ENCODE results near the gene MACIR.
"Not testable (repeated sequence)": the region's sequence is repeated elsewhere in the genome, so short reads cannot be mapped to it uniquely, and the experiment has no call there.

Gene MACIR

GRCh38 chr5:103258368-103258956 is at the start of gene MACIR:
Gene MACIR, plus strand, starts transcription at chr5:103258763. Its CDS starts 17,157 bp downstream, at chr5:103275920.
- Histone ChIP-seq H3K4me3 (ENCODE audit: low read length) (peak within 1 kb of the TSS; percentile 87), H3K9ac (ENCODE audit: low read length) (peak within 1 kb of the TSS; percentile 66), H3K36me3 (ENCODE audit: control insufficient read depth, low read depth, low read length) (no peaks in the 10 kb centered on the region), H3K27ac (ENCODE audit: low read length) (no peak within 1 kb of the TSS), H3K9me3 (ENCODE audit: control insufficient read depth, low read depth, low read length) (no peaks in the 10 kb centered on the region), H3K27me3 (ENCODE audit: control insufficient read depth, insufficient read depth, low read length) (no peaks in the 10 kb centered on the region), H3K4me1 (ENCODE audit: control insufficient read depth, low read depth, low read length) (peaks cover 11% of the 10 kb centered on the region)

GRCh38 chr5:103209065-103209464 is 49.5 kb upstream of the MACIR start:
- Histone ChIP-seq H3K4me1 (ENCODE audit: control insufficient read depth, low read depth, low read length) (no peaks in the 10 kb centered on the region), H3K9me3 (ENCODE audit: control insufficient read depth, low read depth, low read length) (no peaks in the 10 kb centered on the region), H3K27me3 (ENCODE audit: control insufficient read depth, insufficient read depth, low read length) (no peaks in the 10 kb centered on the region), H3K9ac (ENCODE audit: low read length) (no peak overlapping the region), H3K4me3 (ENCODE audit: low read length) (no peak overlapping the region), H3K27ac (ENCODE audit: low read length) (no peak overlapping the region), H3K36me3 (ENCODE audit: control insufficient read depth, low read depth, low read length) (no peaks in the 10 kb centered on the region)

- Histone ChIP-seq H3K9me3 (ENCODE audit: control insufficient read depth, low read depth, low read length) (no peaks in the 10 kb centered on the region), H3K27me3 (ENCODE audit: control insufficient read depth, insufficient read depth, low read length) (no peaks in the 10 kb centered on the region), H3K36me3 (ENCODE audit: control insufficient read depth, low read depth, low read length) (no peaks in the 10 kb centered on the region), H3K4me1 (ENCODE audit: control insufficient read depth, low read depth, low read length) (no peaks in the 10 kb centered on the region), H3K27ac (ENCODE audit: low read length) (no peak overlapping the region), H3K9ac (ENCODE audit: low read length) (no peak overlapping the region), H3K4me3 (ENCODE audit: low read length) (no peak overlapping the region)
Observed at GRCh38 chr5:103210952-103211351, 47.6 kb upstream of the MACIR start.

GRCh38 chr5:103211576-103212561 is 46.7 kb upstream of the MACIR start:
- H3K27ac ChIP-seq (ENCODE audit: low read length), result no peak overlapping the region
- no peaks in the 10 kb centered on the region for H3K4me1 ChIP-seq (ENCODE audit: control insufficient read depth, low read depth, low read length)
- no peaks in the 10 kb centered on the region for H3K9me3 ChIP-seq (ENCODE audit: control insufficient read depth, low read depth, low read length)
- H3K27me3 ChIP-seq (ENCODE audit: control insufficient read depth, insufficient read depth, low read length), result no peaks in the 10 kb centered on the region
- H3K9ac ChIP-seq (ENCODE audit: low read length), result no peak overlapping the region
- no peaks in the 10 kb centered on the region for H3K36me3 ChIP-seq (ENCODE audit: control insufficient read depth, low read depth, low read length)
- no peak overlapping the region for H3K4me3 ChIP-seq (ENCODE audit: low read length)

- Histone ChIP-seq H3K9me3 (ENCODE audit: control insufficient read depth, low read depth, low read length) (no peaks in the 10 kb centered on the region), H3K27me3 (ENCODE audit: control insufficient read depth, insufficient read depth, low read length) (no peaks in the 10 kb centered on the region)
Observed at GRCh38 chr5:103216137-103216536, 42.4 kb upstream of the MACIR start.

GRCh38 chr5:103216697-103217096 is 41.9 kb upstream of the MACIR start:
- no peaks in the 10 kb centered on the region for H3K36me3 ChIP-seq (ENCODE audit: control insufficient read depth, low read depth, low read length)
- H3K27ac ChIP-seq (ENCODE audit: low read length), result no peak overlapping the region
- no peaks in the 10 kb centered on the region for H3K27me3 ChIP-seq (ENCODE audit: control insufficient read depth, insufficient read depth, low read length)
- H3K4me1 ChIP-seq (ENCODE audit: control insufficient read depth, low read depth, low read length), result peaks cover 3% of the 10 kb centered on the region
- H3K9ac ChIP-seq (ENCODE audit: low read length), result no peak overlapping the region
- H3K9me3 ChIP-seq (ENCODE audit: control insufficient read depth, low read depth, low read length), result no peaks in the 10 kb centered on the region
- no peak overlapping the region for H3K4me3 ChIP-seq (ENCODE audit: low read length)

More at GRCh38 chr5:103216137-103216536, 42.4 kb upstream of the MACIR start:
- Histone ChIP-seq H3K27ac (ENCODE audit: low read length) (no peak overlapping the region), H3K4me3 (ENCODE audit: low read length) (no peak overlapping the region), H3K9ac (ENCODE audit: low read length) (no peak overlapping the region), H3K4me1 (ENCODE audit: control insufficient read depth, low read depth, low read length) (peaks cover 3% of the 10 kb centered on the region), H3K36me3 (ENCODE audit: control insufficient read depth, low read depth, low read length) (no peaks in the 10 kb centered on the region)

- Histone ChIP-seq H3K9ac (ENCODE audit: low read length) (no peak overlapping the region), H3K4me1 (ENCODE audit: control insufficient read depth, low read depth, low read length) (peaks cover 3% of the 10 kb centered on the region), H3K4me3 (ENCODE audit: low read length) (no peak overlapping the region), H3K27ac (ENCODE audit: low read length) (no peak overlapping the region), H3K27me3 (ENCODE audit: control insufficient read depth, insufficient read depth, low read length) (no peaks in the 10 kb centered on the region), H3K36me3 (ENCODE audit: control insufficient read depth, low read depth, low read length) (no peaks in the 10 kb centered on the region), H3K9me3 (ENCODE audit: control insufficient read depth, low read depth, low read length) (no peaks in the 10 kb centered on the region)
Observed at GRCh38 chr5:103217101-103217500, 41.5 kb upstream of the MACIR start.

- H3K27me3 ChIP-seq (ENCODE audit: control insufficient read depth, insufficient read depth, low read length), result no peaks in the 10 kb centered on the region
- no peaks in the 10 kb centered on the region for H3K9me3 ChIP-seq (ENCODE audit: control insufficient read depth, low read depth, low read length)
- no peaks in the 10 kb centered on the region for H3K36me3 ChIP-seq (ENCODE audit: control insufficient read depth, low read depth, low read length)
- H3K4me1 ChIP-seq (ENCODE audit: control insufficient read depth, low read depth, low read length), result peaks cover 3% of the 10 kb centered on the region
- no peak overlapping the region for H3K27ac ChIP-seq (ENCODE audit: low read length)
- no peak overlapping the region for H3K9ac ChIP-seq (ENCODE audit: low read length)
- H3K4me3 ChIP-seq (ENCODE audit: low read length), result no peak overlapping the region
Observed at GRCh38 chr5:103218164-103218563, 40.4 kb upstream of the MACIR start.

GRCh38 chr5:103219074-103219473 is 39.5 kb upstream of the MACIR start:
- not testable (repeated sequence) for H3K4me1 ChIP-seq (ENCODE audit: control insufficient read depth, low read depth, low read length); H3K9me3 ChIP-seq (ENCODE audit: control insufficient read depth, low read depth, low read length); H3K9ac ChIP-seq (ENCODE audit: low read length); H3K27ac ChIP-seq (ENCODE audit: low read length); H3K4me3 ChIP-seq (ENCODE audit: low read length); H3K36me3 ChIP-seq (ENCODE audit: control insufficient read depth, low read depth, low read length); H3K27me3 ChIP-seq (ENCODE audit: control insufficient read depth, insufficient read depth, low read length)

GRCh38 chr5:103223031-103223955 is 35.3 kb upstream of the MACIR start:
- Histone ChIP-seq H3K36me3 (ENCODE audit: control insufficient read depth, low read depth, low read length) (no peaks in the 10 kb centered on the region), H3K4me1 (ENCODE audit: control insufficient read depth, low read depth, low read length) (no peaks in the 10 kb centered on the region), H3K4me3 (ENCODE audit: low read length) (no peak overlapping the region), H3K9me3 (ENCODE audit: control insufficient read depth, low read depth, low read length) (no peaks in the 10 kb centered on the region), H3K9ac (ENCODE audit: low read length) (no peak overlapping the region), H3K27ac (ENCODE audit: low read length) (no peak overlapping the region), H3K27me3 (ENCODE audit: control insufficient read depth, insufficient read depth, low read length) (no peaks in the 10 kb centered on the region)
